ENCODE results near the gene PLA2G12B. TPM values are rescaled to one million over a fixed set of nuclear protein-coding genes. Genes with fewer than 3 reads are reported as not detected.

Gene PLA2G12B
- total and polyA plus RNA-seq, 2 of the 8 experiments (the other 6 are each of a cell fraction or from before 2014, with no cell fraction given) = not detected

- TF ChIP-seq NANOG (IDR thresholded peaks at IDR 0.05; ENCODE audit: insufficient read depth, low read depth, low read length, poor library complexity, severe bottlenecking) = no peak
- no peak for TF ChIP-seq ATF3 (IDR thresholded peaks at IDR 0.05; ENCODE audit: insufficient read depth, low read depth, low read length)
- no peak for TF ChIP-seq CTCF (IDR thresholded peaks at IDR 0.05; ENCODE audit: control extremely low read depth in 1 of 3, insufficient read depth in 1 of 3, low read depth in 1 of 3, low read length in 3 of 3)
- TF ChIP-seq TAF7 (optimal IDR thresholded peaks at IDR 0.05; ENCODE audit: borderline replicate concordance, low read depth, low read length) = no peak
- TF ChIP-seq CREB1 (IDR thresholded peaks at IDR 0.05) = no peak
- TF ChIP-seq TCF12 (IDR thresholded peaks at IDR 0.05; ENCODE audit: low read depth, low read length) = no peak
Observed at GRCh38 chr10:72956001-72956400, 1.4 kb upstream of the PLA2G12B start (continued).

Data from H1 (cell line).